Measurements from ENCODE around the gene CXCL11. TPM values are rescaled to one million over a fixed set of nuclear protein-coding genes. Genes with fewer than 3 reads are reported as not detected.

The CXCL11 gene
- total RNA-seq, 1 experiment from 2014 or later = not detected

DNA sequence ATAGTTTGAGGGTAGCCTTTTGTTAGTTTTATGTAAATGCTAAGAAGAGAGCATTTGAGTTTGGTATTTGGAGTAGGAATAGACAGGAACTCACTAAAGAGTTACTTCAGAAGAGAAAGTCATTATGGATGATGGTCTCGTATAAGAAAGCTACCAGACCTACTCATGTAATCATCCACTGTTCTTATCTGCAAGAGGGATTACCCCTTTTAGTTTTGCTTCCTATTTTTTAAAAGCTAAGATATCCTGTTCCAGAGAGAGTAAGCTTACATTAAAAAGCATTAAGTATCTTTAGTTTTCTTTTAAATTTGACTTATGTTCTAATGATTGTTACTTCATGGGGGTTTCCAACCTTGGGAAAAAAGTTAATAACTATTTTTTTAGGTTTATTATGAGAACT is 26.1 kb upstream of the CXCL11 start:
- ChIA-PET POLR2A (ENCODE audit: unreplicated experiment) (no interaction called here), CTCF (no interaction called here)
- intact Hi-C loops (cut with micrococcal nuclease; ENCODE audit: unreplicated experiment) = no loop called here
- no peaks in the 10 kb centered on the region for H4K20me1 ChIP-seq (ENCODE audit: insufficient read depth)
- H3K36me3 ChIP-seq (ENCODE audit: low read depth) = no peaks in the 10 kb centered on the region
- no peak for TF ChIP-seq EZH2 (IDR thresholded peaks at IDR 0.05; ENCODE audit: low read depth)
- TF ChIP-seq, protein P1, sequence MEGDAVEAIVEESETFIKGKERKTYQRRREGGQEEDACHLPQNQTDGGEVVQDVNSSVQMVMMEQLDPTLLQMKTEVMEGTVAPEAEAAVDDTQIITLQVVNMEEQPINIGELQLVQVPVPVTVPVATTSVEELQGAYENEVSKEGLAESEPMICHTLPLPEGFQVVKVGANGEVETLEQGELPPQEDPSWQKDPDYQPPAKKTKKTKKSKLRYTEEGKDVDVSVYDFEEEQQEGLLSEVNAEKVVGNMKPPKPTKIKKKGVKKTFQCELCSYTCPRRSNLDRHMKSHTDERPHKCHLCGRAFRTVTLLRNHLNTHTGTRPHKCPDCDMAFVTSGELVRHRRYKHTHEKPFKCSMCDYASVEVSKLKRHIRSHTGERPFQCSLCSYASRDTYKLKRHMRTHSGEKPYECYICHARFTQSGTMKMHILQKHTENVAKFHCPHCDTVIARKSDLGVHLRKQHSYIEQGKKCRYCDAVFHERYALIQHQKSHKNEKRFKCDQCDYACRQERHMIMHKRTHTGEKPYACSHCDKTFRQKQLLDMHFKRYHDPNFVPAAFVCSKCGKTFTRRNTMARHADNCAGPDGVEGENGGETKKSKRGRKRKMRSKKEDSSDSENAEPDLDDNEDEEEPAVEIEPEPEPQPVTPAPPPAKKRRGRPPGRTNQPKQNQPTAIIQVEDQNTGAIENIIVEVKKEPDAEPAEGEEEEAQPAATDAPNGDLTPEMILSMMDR (conservative IDR thresholded peaks at IDR 0.05) = no peak
- peaks cover 41% of the 10 kb centered on the region for H3K4me1 ChIP-seq (replicated peaks; ENCODE audit: insufficient read depth)
- H3F3A ChIP-seq (ENCODE audit: insufficient read depth, low read depth) = peaks cover 16% of the 10 kb centered on the region
- H3K4me3 ChIP-seq = no peak overlapping the region
- no TSS peak for BruUV-seq (replicated peaks)
- no peak overlapping the region for H3K27ac ChIP-seq
- no peaks in the 10 kb centered on the region for H3K27me3 ChIP-seq (ENCODE audit: insufficient read depth, low read depth)
- H3K9me2 ChIP-seq (ENCODE audit: insufficient read depth) = no peaks in the 10 kb centered on the region
- H2AFZ ChIP-seq = no peak overlapping the region
- no peaks in the 10 kb centered on the region for H3K79me2 ChIP-seq (ENCODE audit: low read depth)
- H3K9me3 ChIP-seq (ENCODE audit: insufficient read depth, low read depth) = no peaks in the 10 kb centered on the region
- H3K4me2 ChIP-seq = no peak overlapping the region
- no peak for DNase-seq

- Histone ChIP-seq H3K4me2 (no peak overlapping the region), H3K79me2 (ENCODE audit: low read depth) (no peaks in the 10 kb centered on the region), H3K27ac (no peak overlapping the region), H3K4me3 (no peak overlapping the region), H3K4me1 (replicated peaks; ENCODE audit: insufficient read depth) (peaks cover 41% of the 10 kb centered on the region), H3K9me2 (ENCODE audit: insufficient read depth) (no peaks in the 10 kb centered on the region), H3K36me3 (ENCODE audit: low read depth) (no peaks in the 10 kb centered on the region), H3F3A (ENCODE audit: insufficient read depth, low read depth) (peaks cover 16% of the 10 kb centered on the region), H3K27me3 (ENCODE audit: insufficient read depth, low read depth) (no peaks in the 10 kb centered on the region), H4K20me1 (ENCODE audit: insufficient read depth) (no peaks in the 10 kb centered on the region), H3K9me3 (ENCODE audit: insufficient read depth, low read depth) (no peaks in the 10 kb centered on the region), H2AFZ (no peak overlapping the region)
- intact Hi-C loops (cut with micrococcal nuclease; ENCODE audit: unreplicated experiment) = no loop called here
- no peak for DNase-seq
- ChIA-PET CTCF (no interaction called here), POLR2A (ENCODE audit: unreplicated experiment) (no interaction called here)
- TF ChIP-seq, protein P1 (conservative IDR thresholded peaks at IDR 0.05) = no peak
- TF ChIP-seq EZH2 (IDR thresholded peaks at IDR 0.05; ENCODE audit: low read depth) = no peak
- no TSS peak for BruUV-seq (replicated peaks)
Measured at GRCh38 chr4:76061421-76061820, 25.6 kb upstream of the CXCL11 start.

DNA sequence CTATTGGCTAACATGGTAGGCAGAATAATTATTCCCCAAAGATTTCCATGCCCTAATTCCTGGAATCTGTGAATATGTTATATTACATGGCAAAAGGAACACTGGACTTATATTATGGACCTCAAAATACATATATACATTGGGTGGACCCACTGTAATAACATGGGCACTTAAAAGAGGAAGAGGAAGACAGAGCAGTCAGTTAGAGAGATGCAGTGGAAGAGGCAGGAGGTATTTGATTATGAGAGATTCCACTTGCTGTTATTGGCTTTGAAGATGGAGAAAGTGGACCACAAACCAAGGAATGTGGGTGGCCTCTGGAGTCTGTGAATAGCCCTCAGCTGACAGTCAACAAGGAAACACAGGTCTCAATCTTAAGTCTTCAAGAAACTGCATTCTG is 24.6 kb upstream of the CXCL11 start:
- H2AFZ ChIP-seq = no peak overlapping the region
- H4K20me1 ChIP-seq (ENCODE audit: insufficient read depth) = no peaks in the 10 kb centered on the region
- no peaks in the 10 kb centered on the region for H3K27me3 ChIP-seq (ENCODE audit: insufficient read depth, low read depth)
- no peaks in the 10 kb centered on the region for H3K9me3 ChIP-seq (ENCODE audit: insufficient read depth, low read depth)
- H3K36me3 ChIP-seq (ENCODE audit: low read depth) = no peaks in the 10 kb centered on the region
- H3K79me2 ChIP-seq (ENCODE audit: low read depth) = no peaks in the 10 kb centered on the region
- BruUV-seq (replicated peaks) = no TSS peak
- H3K4me2 ChIP-seq = peak overlapping the region; percentile 72
- no peaks in the 10 kb centered on the region for H3K9me2 ChIP-seq (ENCODE audit: insufficient read depth)
- peaks cover 16% of the 10 kb centered on the region for H3F3A ChIP-seq (ENCODE audit: insufficient read depth, low read depth)
- ChIA-PET CTCF (no interaction called here), POLR2A (ENCODE audit: unreplicated experiment) (no interaction called here)
- peak overlapping the region; percentile 78 for H3K27ac ChIP-seq
- no peak overlapping the region for H3K4me3 ChIP-seq
- peaks cover 41% of the 10 kb centered on the region for H3K4me1 ChIP-seq (replicated peaks; ENCODE audit: insufficient read depth)
- intact Hi-C loops (cut with micrococcal nuclease; ENCODE audit: unreplicated experiment) = no loop called here
- no peak for DNase-seq
- no peak for TF ChIP-seq EZH2 (IDR thresholded peaks at IDR 0.05; ENCODE audit: low read depth)
- TF ChIP-seq, protein P1 (conservative IDR thresholded peaks at IDR 0.05) = no peak
